GM10248 (cell line): Measurements from ENCODE around the gene FAP.

ENCODE experiments used
- CTCF ChIA-PET: fragments of 300-600 bp; sonication (Branson Sonifier 250); formaldehyde crosslinking; extraction: SDS; loops from one replicate; lab custom pipeline; 2021; ENCODE audit warnings: antibody characterized with exemption; lab: Yijun Ruan, JAX
- POLR2A ChIA-PET: fragments of 350-650 bp; sonication (Branson Sonifier 250); formaldehyde crosslinking; extraction: SDS; loops from one replicate; lab custom pipeline; 2020; ENCODE audit warnings: antibody characterized with exemption; lab: Yijun Ruan, JAX
- DNase-seq: peaks from one replicate; pipeline ENCODE4 v3.0.0; 2012; ENCODE audit errors: extremely low spot score
- CTCF ChIP-seq: IDR thresholded peaks from 2 replicates; pipeline ENCODE4 v1.5.1; 2012; ENCODE audit warnings: mild to moderate bottlenecking, low read depth; ENCODE audit errors: extremely low read depth, missing control alignments, control extremely low read depth

Gene FAP

GRCh38 chr2:162233197-162233596 is 10.0 kb downstream of the FAP start:
- no peak for TF ChIP-seq CTCF
- DNase-seq = no peak
- CTCF ChIA-PET = interaction anchor here (0.7 to 8.1 kb wide), 3 partner anchors 13 to 23 kb away, joined by 3 to 85 read pairs (median 3); no protein-coding TSS in a partner anchor
- POLR2A ChIA-PET = no interaction called here

- POLR2A ChIA-PET = no interaction called here
Measured at GRCh38 chr2:162232671-162233070, 10.6 kb downstream of the FAP start.

GRCh38 chr2:162232027-162232426 is 11.2 kb downstream of the FAP start:
- CTCF ChIA-PET = interaction anchor here (0.9 to 8.1 kb wide), 3 partner anchors 10 to 66 kb away, joined by 5 to 85 read pairs (median 5); no protein-coding TSS in a partner anchor
- TF ChIP-seq CTCF = no peak
- POLR2A ChIA-PET = no interaction called here
- no peak for DNase-seq

More at GRCh38 chr2:162232671-162233070, 10.6 kb downstream of the FAP start:
- DNase-seq = no peak
- no peak for TF ChIP-seq CTCF
- CTCF ChIA-PET = interaction anchor here (0.9 to 8.1 kb wide), 3 partner anchors 9 to 66 kb away, joined by 5 to 85 read pairs (median 5); no protein-coding TSS in a partner anchor

GRCh38 chr2:162230761-162231160 is 12.5 kb downstream of the FAP start:
- DNase-seq = no peak
- CTCF ChIA-PET = interaction anchor here (1.0 to 8.1 kb wide), 4 partner anchors 9 to 70 kb away, joined by 3 to 85 read pairs (median 4); no protein-coding TSS in a partner anchor
- TF ChIP-seq CTCF = no peak
- POLR2A ChIA-PET = no interaction called here

- ChIA-PET POLR2A (no interaction called here), CTCF (no interaction called here)
- no peak for TF ChIP-seq CTCF
- no peak for DNase-seq
Measured at GRCh38 chr2:162226836-162227235, 16.4 kb downstream of the FAP start.

GRCh38 chr2:162221064-162221463 is 22.2 kb downstream of the FAP start:
- TF ChIP-seq CTCF = peak; percentile 93
- ChIA-PET POLR2A (interaction anchor here (1.2 kb wide), 1 partner anchor 77 kb away, joined by 3 read pairs; no protein-coding TSS in a partner anchor), CTCF (interaction anchor here (0.6 to 12.9 kb wide), 43 partner anchors 10 to 988 kb away, joined by 3 to 210 read pairs (median 5); partner anchors contain the start of genes FAP and IFIH1)
- DNase-seq = peak; percentile 65
